GM11168 (cell line): ENCODE data around the gene ADPRH.
"Not testable (repeated sequence)": the region's sequence is repeated elsewhere in the genome, so short reads cannot be mapped to it uniquely, and the experiment has no call there.

Experiments used
- in situ Hi-C: fragments of 300-500 bp; cut with MboI; formaldehyde crosslinking; loops from one replicate; pipeline ENCODE4 v1.12.0; 2022; ENCODE audit warnings: low sequenced_read_pairs; ENCODE audit not compliant: unreplicated experiment

ADPRH gene

DNA sequence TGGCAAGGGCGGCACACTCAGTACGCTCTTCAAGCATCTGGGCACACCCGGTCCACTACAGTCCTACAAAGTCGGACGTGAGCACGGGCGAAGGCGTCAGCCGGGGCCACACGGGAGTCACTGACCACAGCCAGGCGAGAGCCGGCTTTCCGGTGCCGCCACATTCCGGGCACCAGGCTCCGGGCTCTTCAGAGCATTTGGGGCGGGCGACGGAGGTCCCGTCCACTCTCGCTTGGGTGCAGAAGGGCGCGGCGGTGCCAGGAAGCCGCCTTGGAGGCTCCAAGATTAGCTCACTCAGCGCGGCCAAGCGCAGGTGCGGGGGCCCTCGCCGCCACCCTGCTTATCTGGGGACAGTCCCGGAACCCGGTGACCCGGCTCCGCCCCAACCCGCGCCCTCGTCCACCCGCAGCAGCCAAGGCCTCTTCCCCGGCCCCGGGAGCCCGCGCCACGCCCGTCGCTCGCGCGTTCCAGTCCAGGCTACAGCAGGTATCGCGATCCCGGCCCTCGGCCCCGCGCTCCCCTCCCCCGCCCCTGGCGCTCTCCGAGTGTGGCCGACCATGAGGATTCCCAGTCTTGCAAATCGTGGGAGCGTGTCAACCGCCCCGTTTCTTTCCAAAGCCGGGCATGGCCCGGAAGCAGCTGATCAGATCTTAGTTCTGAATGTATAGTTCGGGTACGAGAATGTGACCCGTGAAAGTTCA is at the start of gene ADPRH:
Gene ADPRH (plus strand): TSS at position 127 of the 701 bp plus-strand sequence. CDS start 2,678 bp downstream, outside the sequence.
- in situ Hi-C loops, result no loop called here

DNA sequence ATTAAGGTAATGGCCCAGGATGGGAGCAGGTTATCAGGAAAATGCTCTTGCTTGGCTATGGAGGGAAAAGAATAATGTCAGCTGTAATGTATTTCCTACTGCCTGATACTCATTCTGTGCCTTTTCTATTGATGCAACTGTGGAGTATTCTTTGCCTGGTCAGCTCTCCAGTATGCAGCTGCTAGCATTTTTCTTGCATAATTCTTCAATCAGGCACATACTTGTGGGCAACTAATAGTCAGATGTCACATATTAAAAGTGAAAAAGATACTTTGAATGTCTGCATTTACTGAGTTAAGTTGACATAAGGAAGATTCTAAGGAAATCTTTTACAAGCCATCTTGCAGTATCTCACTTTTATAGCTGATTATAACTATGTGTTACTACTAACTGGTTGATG is 49.4 kb upstream of the ADPRH start:
- in situ Hi-C loops, result no loop called here

DNA sequence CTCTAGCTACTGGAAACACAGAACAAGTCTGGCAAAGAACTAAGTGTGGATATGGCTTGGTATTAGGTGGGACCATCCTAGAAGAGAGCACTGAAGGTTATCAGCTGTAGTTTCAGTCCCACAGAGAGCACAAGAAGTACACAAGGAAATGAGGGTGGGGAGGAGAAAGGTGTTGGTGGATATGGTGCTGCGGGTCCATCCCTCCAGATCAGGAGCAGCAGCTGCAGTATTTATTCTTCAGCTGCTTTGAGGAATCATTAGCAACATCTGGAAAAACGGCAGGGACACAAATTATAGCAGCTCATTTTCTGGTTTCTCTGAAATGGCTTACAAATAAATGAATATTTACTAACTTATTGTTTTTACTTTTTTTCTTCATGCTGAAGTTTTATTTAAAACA is 48.8 kb upstream of the ADPRH start:
- in situ Hi-C loops, result no loop called here

DNA sequence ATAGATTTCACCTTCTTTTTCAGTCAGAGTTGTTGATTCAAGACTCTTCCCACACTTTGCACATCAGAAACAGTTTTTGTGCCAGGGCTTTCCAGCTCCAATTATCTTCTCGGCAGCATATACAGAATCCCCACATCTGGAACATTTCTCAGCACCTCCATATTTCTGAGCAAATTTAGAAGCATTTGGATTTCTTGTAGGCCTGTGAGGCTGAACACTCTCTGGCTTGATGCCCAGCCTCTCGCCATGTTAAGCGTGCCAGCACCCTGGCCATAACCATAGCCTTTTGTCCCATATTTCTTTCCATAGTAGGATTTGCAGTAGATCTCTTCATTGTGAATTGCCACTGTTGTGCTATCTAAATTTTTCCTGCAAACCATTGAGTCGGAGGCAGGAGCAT is 48.1 kb upstream of the ADPRH start:
- in situ Hi-C loops, result no loop called here

DNA sequence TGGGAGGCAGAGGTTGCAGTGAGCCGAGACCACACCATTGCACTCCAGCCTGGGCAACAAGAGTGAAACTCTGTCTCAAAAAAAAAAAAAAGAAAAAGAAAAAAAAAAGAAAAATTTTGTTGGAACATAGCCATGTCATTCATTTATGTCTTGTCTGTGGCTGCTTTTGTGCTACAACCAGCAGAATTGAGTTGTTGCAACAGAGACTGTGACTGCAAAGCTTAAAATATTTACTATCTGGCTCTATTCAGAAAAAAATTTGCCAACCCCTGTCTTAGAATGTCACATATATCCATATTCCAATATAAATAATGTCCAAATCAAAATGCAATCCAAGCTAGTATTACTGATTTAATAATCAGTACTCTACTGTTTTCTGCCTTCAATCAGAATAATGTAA is 45.0 kb upstream of the ADPRH start:
- in situ Hi-C loops, result no loop called here

DNA sequence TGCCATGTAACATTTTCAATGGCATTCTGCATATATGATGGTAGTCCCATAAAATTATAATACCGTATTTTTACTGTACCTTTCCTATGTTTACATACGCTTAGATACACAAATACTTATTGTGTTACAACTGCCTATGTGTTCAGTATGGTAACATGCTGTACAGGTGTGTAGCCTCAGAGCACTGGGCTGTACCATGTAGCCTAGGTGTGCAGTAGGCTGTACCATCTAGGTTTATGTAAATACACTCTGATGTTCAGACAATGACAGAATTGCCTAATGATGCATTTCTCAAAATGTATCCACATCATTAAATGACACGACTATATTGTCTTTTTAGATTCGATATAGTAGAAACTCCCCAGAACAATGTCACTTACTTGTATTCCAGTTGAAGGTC is 42.5 kb upstream of the ADPRH start:
- in situ Hi-C loops, result no loop called here

DNA sequence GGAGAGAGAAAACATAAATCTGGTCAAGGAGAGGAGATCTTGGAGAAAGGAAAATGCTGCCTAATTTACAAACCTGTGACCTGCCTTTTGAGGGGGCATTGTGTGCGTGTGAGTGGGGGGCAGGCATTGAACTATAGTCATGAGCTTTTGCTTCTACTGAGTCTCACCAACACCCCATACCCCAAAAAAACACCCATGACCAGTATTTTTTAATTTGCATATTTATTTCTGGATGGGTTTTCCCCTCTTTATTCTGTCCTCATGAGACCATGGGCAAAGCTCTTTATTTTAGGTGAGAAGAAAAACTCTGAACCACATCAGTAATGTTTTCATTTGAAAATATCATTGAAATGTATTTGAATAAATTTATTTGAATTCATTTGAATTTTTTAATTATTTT is 40.5 kb upstream of the ADPRH start:
- in situ Hi-C loops, result no loop called here

DNA sequence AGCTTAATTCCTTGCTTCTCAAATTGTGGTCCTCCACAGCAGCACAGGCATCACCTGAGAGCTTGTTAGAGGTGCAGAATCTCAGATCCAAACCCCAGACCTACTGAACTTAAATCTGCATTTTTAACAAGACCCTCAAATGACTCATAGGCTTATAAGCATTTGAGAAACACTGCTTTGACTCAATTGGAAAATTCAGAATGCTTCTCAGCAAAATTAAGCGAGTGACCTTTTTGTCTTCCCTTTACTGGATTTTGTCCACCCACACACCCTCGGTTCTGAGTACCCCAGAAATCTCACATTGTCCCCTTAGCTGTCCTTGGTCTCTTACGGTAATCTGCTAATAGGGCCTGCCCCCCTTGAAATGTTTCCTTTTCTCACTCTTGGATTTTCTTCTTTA is 37.7 kb upstream of the ADPRH start:
- in situ Hi-C loops, result no loop called here

DNA sequence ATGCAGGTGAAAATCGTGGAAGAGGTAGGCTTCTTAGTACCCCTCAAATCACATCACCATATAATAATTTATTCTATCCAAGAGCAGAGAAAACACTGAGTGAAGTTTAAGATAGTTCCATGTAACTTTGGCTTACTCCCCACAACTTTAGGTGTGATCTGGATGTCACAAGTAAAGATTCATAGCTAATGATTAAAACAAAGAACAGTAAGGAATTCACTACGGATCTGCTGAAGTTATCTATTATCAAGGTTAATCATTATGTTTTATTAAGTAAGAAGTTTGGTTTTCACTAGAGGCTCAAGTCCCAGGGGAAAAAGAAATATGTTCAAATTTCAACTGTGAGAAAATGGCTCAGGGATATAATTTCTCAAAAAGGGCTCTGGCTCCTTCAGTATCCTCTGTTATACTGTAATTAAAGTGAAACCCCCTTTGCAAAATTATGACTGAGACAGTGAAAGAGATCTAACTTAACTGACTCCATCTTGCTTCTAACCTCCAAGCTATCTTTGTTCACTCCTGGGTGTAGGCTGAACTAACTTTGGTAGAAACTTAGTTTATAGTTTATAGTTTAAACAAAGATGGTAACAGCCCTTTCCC is 37.0 kb upstream of the ADPRH start:
- in situ Hi-C loops, result no loop called here

DNA sequence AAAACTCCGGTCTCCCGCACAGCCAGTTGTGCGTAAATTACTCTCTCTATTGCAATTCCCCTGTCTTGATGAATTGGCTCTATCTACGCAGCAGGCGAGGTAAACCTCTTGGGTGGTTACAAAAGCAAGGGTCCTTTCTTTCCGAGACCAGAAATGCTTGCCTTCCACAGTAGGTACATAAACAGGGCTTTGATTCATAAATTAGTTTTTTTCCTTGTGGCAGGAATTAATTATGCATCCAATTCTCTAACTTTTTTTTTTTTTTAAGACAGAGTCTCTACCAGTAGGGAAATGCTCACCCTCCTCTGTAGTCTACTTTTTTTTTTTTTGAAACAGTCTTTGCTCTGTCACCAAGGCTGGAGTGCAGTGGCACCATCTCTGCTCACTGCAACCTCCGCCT is 36.1 kb upstream of the ADPRH start:
- in situ Hi-C loops, result no loop called here

DNA sequence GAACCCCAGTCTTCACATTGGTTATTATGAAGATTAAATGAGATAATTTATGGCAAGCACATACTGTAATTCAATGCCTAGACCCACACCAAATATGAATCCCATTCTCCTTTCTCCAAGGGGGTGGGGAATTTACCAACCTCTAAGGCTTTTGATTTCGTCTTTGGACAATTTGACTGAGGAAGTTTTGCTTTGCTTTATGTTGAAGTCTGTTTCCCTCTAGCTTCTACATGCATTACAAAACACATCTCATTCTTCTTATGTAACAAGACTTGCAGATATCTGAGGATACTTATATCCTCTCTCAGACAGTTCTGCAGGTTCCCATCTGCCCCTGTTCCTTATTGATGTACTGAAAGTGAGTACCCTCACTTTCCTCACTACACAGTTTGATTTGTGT is 32.1 kb upstream of the ADPRH start:
- in situ Hi-C loops, result no loop called here

DNA sequence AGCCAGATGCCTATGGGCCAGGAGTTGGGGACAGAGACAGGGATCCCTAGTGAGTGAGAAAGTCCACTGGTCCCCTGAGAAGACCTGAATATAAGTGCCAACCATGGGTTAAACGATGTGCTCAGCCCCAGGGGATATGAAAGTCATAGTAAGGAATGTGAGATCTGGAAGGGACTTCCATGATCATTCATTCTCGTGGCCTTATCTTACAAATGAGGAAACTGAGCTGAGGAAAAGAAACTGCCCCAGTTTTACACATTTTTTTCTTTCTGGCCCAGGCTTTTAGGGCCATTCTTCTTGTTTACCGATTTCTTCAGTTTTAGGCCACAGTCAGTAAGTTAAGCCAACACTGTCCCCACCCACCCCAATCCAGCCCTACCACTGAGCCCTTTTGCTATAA is 31.0 kb upstream of the ADPRH start:
- in situ Hi-C loops, result no loop called here

DNA sequence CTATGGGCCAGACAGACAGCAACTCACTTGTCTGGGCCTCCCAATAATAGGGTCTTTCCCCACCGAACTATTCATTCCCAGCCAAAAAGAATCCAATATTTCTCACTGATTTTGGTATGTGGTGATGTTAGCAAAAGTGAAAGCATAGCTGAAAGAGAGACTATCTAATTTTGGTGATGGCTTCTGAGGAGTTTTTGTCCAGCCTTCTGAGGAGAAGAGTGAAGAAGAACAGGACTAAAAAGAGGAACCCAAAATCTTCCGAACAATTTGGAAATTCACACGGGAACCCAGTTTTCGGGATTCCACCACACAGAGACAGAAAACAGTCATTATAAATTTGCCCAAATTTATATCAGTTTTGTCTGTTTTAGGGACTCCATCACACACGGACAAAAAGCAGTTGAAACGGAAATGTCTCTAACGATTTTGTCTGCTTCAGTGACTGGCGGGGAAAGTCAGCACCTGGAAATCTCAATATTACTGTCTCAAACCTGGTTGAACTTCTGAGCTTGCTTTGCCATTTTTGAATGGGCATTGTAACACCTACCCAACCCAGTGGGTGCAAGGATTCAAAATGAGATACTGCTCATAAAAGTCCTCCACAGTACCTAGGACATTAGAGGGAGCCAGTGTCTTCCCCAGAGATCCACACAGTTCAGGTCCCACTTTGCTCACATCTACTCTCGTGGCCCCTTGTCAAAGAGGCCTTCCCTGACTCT is 28.9 kb upstream of the ADPRH start:
- in situ Hi-C loops, result no loop called here

DNA sequence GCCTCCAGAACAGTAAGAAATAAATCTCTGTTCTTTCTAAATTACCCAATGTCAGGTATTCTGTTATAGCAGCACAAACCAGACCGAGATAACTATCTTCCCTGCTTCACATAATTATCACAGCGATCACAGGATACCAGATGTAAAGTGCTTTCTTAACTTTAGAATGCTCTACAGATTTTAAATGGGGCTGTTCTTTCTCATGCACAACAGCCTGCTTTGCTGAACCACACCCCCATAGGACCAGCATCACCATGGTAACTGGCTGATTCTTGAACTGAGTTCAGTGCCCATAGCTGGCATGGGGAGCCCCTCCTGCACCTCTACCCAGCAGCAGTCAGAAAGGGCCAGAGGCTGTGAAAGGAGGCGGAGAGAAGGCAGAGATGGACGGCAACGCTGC is 27.7 kb upstream of the ADPRH start:
- in situ Hi-C loops, result no loop called here

DNA sequence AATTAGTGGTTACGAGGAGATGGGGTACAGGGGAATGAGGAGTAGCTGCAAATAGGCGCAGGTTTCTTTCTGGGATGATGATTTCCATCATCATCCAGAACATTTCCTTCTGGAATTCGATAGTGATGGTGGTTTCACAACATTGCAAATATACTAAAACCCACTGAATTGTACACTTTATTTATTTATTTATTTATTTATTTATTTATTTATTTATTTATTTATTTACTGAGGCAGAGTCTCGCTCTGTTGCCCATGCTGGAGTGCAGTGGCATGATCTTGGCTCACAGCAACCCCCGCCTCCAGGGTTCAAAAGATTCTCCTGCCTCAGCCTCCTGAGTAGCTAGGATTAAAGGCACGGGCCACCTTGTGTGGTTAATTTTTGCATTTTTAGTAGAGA is 26.4 kb upstream of the ADPRH start:
- in situ Hi-C loops, result not testable (repeated sequence)

DNA sequence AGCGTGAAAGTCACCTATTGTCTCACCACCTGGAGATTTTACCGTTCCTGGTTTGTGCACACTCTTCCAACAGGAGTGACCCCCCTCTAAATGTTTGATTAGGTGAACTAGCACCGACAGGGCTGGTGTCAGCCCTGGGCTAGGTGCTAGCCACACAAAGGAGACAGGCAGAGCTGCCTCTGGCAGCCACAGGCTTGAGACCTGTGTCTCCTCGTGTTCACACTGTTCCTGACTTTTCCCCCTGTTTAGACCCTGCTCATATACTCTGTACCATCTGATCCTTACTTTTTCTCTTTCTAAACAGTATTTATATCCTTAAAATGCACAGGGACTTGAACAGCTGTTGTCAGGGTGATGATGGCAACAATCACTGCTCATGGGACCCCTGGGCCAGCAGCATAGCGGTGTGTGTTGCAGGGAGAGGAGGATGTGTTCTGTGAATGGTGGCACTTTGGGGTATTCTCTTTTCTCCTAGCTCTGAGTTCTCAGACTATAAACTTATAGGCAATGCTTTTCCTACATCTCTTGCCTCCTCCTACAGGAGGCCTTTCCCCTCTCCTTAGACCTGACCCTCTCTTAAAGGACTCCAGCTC is 25.4 kb upstream of the ADPRH start:
- in situ Hi-C loops, result no loop called here

DNA sequence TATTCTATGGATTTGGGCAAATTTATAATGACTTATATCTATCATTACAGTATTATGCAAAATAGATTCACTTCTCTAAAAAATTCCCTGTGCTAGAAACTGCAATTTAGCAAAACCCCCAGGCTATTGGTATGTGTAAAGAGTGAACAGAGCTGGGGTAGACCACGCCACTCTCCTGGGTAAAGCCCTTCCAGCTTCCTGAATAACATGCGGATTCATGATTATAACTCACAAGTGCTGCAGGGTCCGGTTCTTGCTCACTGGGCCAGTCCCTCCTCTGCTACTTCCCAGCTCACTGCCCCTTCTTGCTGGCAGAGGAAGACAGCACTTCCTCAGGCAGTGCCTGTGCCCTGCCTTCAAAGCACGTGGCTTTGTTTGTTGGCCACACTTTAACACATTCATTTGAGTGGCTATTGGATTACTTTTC is 24.0 kb upstream of the ADPRH start:
- in situ Hi-C loops, result no loop called here

DNA sequence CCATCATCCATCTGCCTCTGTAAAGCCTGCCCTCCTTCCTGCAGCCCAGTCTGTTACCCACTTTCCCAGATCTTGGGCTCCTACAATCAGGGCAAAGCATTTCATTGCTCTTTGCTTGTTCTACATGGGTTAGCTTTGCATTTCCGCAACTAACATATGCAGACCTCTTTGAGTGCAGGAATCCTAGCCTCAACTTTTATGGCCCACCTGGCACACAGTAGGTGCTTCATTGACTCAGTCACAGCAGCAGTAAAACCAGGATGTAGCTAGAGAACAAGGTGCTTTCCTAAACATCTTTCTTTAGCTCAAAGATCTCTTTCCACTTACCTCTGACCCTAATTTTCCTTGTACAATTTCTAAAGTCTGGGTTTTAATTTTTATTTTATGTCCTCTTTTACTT is 23.4 kb upstream of the ADPRH start:
- in situ Hi-C loops, result no loop called here

DNA sequence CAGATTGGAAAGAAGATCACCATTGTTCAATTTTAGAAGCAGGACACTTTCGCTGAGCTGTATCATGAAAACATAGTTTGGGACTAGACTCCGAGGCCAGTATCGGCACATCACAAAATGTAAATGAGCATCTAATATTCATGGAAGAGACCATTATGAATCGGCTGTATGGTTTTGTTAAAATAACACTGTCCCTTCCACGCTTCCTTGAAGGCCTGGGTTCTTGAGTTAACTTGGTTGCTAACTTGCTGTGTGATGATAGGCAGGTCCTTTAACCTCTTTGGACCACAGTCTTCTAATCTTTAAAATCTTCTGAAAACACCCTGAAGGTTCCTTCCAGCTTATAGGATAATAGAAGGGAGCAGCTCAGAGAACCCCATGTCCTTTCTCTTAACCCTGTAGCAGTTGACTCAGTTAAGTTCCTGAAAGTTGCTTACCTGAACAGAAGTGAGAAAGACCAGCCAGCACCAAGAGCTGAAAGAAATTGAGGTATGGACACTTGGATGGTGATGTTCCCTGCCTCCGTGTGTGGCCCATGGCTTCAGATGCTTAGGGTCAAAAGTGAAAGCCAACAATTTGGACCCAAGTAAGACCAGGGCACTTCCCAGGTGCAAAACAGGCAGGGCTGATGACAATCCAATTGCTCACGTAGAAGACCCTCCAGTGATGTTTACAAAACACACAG is 22.0 kb upstream of the ADPRH start:
- in situ Hi-C loops, result no loop called here

DNA sequence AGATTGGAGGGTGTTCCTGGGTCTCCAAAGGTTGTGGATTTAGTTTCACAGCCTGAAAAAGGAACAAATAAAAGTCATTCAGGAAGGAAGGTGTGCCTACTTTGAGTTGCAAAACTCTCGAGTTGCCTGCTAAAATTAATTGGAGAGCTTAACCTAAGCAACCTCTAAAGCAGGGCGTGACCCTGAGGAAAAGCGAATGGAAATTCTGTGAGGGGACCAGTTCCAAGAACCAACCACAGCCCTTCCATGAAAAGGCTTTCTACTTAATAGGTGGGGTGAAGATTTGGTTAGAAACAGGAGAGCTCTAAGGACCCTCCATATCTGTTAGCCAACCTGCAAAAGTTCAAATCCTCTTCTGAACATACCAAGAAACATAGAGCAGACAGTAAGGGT is 21.4 kb upstream of the ADPRH start:
- in situ Hi-C loops, result no loop called here
